ENCODE data around the gene MAP3K12.

GRCh38 chr12:53539526-53539925 is 40.3 kb upstream of the MAP3K12 start:
- TF ChIP-seq CTCF (IDR thresholded peaks at IDR 0.05; ENCODE audit: poor library complexity) (no peak), EZH2phosphoT487 (IDR thresholded peaks at IDR 0.05; ENCODE audit: low read depth, severe bottlenecking, unreplicated experiment) (no peak)

Measured in hepatocyte (in vitro differentiated cells).